GM12878 (cell line): Measurements from ENCODE around the gene ART4.

Experiments
- BRCA1 ChIP-seq: IDR thresholded peaks from 2 replicates; pipeline ENCODE4 v1.6.1; 2011; ENCODE audit warnings: low read depth, low read length, improper control_type of control experiment
- EZH2 ChIP-seq: IDR thresholded peaks from 2 replicates; pipeline ENCODE4 v1.6.1; 2012; ENCODE audit warnings: low read depth, mild to moderate bottlenecking, control low read depth, inconsistent platforms, low read length, borderline replicate concordance; ENCODE audit not compliant: control insufficient read depth
- FOS ChIP-seq: IDR thresholded peaks from 3 replicates; pipeline ENCODE4 v1.6.1; 2011; ENCODE audit warnings: borderline replicate concordance; ENCODE audit not compliant: insufficient read length; ENCODE audit errors: extremely low read depth
- JUNB ChIP-seq: IDR thresholded peaks from 2 replicates; pipeline ENCODE4 v1.6.1; 2016; ENCODE audit warnings: antibody characterized with exemption, mild to moderate bottlenecking
- NFYA ChIP-seq: IDR thresholded peaks from 2 replicates; pipeline ENCODE4 v1.6.1; 2011; ENCODE audit warnings: low read depth, mild to moderate bottlenecking, low read length, improper control_type of control experiment, borderline replicate concordance
- TAF1 ChIP-seq: IDR thresholded peaks from 2 replicates; pipeline ENCODE4 v1.6.1; 2011; ENCODE audit warnings: mild to moderate bottlenecking, low read depth, low read length, borderline replicate concordance
- TF ChIP-seq, protein P1 (sequence below): fragments of 450-650 bp; IDR thresholded peaks from 2 replicates; pipeline ENCODE4 v1.6.1; 2016; ENCODE audit warnings: mild to moderate bottlenecking
- TF ChIP-seq, protein P2 (sequence below), 3 experiments: IDR thresholded peaks in 2 of 3; conservative IDR thresholded peaks in 1 of 3; 2 replicates each; pipeline ENCODE4 v1.5.1; 2011; ENCODE audit warnings: low read depth in 3 of 3, low read length in 3 of 3, mild to moderate bottlenecking in 3 of 3, control low read depth in 2 of 3, moderate library complexity in 2 of 3, inconsistent platforms in 1 of 3, mixed read lengths in 1 of 3; ENCODE audit not compliant: control insufficient read depth in 2 of 3, insufficient read depth in 1 of 3; ENCODE audit errors: extremely low read depth in 1 of 3

DNA sequence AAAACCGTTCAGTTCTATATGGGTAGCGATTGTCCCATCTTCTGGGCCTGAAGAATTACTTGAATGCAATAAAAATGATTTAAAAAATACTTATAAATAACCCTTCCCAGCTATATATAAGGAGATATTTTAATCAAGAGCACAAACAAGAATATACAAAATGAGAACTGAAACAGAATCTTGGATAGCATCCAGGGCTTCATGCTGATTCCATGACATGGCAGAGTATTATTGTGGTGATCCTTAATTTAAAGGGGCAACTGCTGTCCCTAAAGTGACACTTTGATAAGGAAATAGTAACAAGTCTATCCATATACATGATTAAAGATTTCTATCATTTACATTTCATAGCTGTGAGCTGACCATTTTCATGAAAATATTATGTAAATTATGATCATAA is 58.9 kb downstream of the ART4 start:
- TF ChIP-seq EZH2 = no peak
- TF ChIP-seq NFYA = no peak
- no peak for TF ChIP-seq FOS
- TF ChIP-seq, protein P1, sequence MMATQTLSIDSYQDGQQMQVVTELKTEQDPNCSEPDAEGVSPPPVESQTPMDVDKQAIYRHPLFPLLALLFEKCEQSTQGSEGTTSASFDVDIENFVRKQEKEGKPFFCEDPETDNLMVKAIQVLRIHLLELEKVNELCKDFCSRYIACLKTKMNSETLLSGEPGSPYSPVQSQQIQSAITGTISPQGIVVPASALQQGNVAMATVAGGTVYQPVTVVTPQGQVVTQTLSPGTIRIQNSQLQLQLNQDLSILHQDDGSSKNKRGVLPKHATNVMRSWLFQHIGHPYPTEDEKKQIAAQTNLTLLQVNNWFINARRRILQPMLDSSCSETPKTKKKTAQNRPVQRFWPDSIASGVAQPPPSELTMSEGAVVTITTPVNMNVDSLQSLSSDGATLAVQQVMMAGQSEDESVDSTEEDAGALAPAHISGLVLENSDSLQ = no peak
- TF ChIP-seq TAF1 = no peak
- TF ChIP-seq BRCA1 = no peak
- TF ChIP-seq JUNB = no peak
- TF ChIP-seq, protein P2, sequence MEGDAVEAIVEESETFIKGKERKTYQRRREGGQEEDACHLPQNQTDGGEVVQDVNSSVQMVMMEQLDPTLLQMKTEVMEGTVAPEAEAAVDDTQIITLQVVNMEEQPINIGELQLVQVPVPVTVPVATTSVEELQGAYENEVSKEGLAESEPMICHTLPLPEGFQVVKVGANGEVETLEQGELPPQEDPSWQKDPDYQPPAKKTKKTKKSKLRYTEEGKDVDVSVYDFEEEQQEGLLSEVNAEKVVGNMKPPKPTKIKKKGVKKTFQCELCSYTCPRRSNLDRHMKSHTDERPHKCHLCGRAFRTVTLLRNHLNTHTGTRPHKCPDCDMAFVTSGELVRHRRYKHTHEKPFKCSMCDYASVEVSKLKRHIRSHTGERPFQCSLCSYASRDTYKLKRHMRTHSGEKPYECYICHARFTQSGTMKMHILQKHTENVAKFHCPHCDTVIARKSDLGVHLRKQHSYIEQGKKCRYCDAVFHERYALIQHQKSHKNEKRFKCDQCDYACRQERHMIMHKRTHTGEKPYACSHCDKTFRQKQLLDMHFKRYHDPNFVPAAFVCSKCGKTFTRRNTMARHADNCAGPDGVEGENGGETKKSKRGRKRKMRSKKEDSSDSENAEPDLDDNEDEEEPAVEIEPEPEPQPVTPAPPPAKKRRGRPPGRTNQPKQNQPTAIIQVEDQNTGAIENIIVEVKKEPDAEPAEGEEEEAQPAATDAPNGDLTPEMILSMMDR (IDR thresholded peaks at IDR 0.05 in 2 of 3, conservative IDR thresholded peaks at IDR 0.05 in 1 of 3; ENCODE audit: control insufficient read depth in 2 of 3, extremely low read depth in 1 of 3, insufficient read depth in 1 of 3, low read depth in 3 of 3, low read length in 3 of 3) = no peak
